GM12878 (cell line): ENCODE measurements around the gene AGFG1. TPM values are rescaled to one million over a fixed set of nuclear protein-coding genes. Genes with fewer than 3 reads are reported as not detected.

Experiments
- BMI1 ChIP-seq: fragments of 450-650 bp; IDR thresholded peaks from 2 replicates; pipeline ENCODE4 v1.6.1; 2016; ENCODE audit warnings: mild to moderate bottlenecking, moderate library complexity, borderline replicate concordance
- CBFB ChIP-seq: IDR thresholded peaks from 2 replicates; pipeline ENCODE4 v1.6.1; 2016; ENCODE audit warnings: antibody characterized with exemption, low read depth
- DPF2 ChIP-seq: fragments of 450-650 bp; IDR thresholded peaks from 2 replicates; pipeline ENCODE4 v1.6.1; 2017; ENCODE audit warnings: mild to moderate bottlenecking
- EED ChIP-seq: sonication (generic); IDR thresholded peaks from 2 replicates; pipeline ENCODE4 v1.6.1; 2016; ENCODE audit warnings: antibody characterized with exemption, low read depth
- EGR1 ChIP-seq, 2 experiments: IDR thresholded peaks; 1 replicate in 1 of 2; 2 replicates in 1 of 2; pipeline ENCODE4 v1.6.1; 2011 to 2012; ENCODE audit warnings: low read depth in 2 of 2, low read length in 2 of 2, borderline replicate concordance in 1 of 2, mild to moderate bottlenecking in 1 of 2, moderate library complexity in 1 of 2
- EP300 ChIP-seq, 2 experiments: fragments of 150-350 bp in 1 of 2; IDR thresholded peaks; 2 replicates each; pipeline ENCODE4 v1.6.1; 2011 to 2012; ENCODE audit warnings: low read depth in 2 of 2, low read length in 2 of 2, borderline replicate concordance in 1 of 2, improper control_type of control experiment in 1 of 2, inconsistent platforms in 1 of 2; ENCODE audit not compliant: control insufficient read depth in 1 of 2
- GABPA ChIP-seq: IDR thresholded peaks from 2 replicates; pipeline ENCODE4 v1.6.1; 2014; ENCODE audit warnings: antibody characterized with exemption, low read depth, mild to moderate bottlenecking, inconsistent platforms
- HCFC1 ChIP-seq: fragments of 150-350 bp; IDR thresholded peaks from 2 replicates; pipeline ENCODE4 v1.6.1; 2014; ENCODE audit warnings: low read length
- IKZF1 ChIP-seq: fragments of 450-650 bp; conservative IDR thresholded peaks from 2 replicates; pipeline ENCODE4 v1.6.1; 2017; ENCODE audit warnings: antibody characterized with exemption, mild to moderate bottlenecking
- MEF2A ChIP-seq: IDR thresholded peaks from 2 replicates; pipeline ENCODE4 v1.6.1; 2011; ENCODE audit warnings: low read depth, mild to moderate bottlenecking, low read length, moderate library complexity; ENCODE audit not compliant: insufficient read depth
- MTA3 ChIP-seq: IDR thresholded peaks from 2 replicates; pipeline ENCODE4 v1.6.1; 2012; ENCODE audit warnings: low read length, inconsistent platforms, borderline replicate concordance
- PAX8 ChIP-seq: fragments of 450-650 bp; IDR thresholded peaks from 2 replicates; pipeline ENCODE4 v1.6.1; 2017; ENCODE audit warnings: mild to moderate bottlenecking, moderate library complexity
- POU2F2 ChIP-seq: IDR thresholded peaks from 3 replicates; pipeline ENCODE4 v1.6.1; 2011; ENCODE audit warnings: low read depth, mild to moderate bottlenecking, low read length, borderline replicate concordance
- RELA ChIP-seq: fragments of 450-650 bp; IDR thresholded peaks from 2 replicates; pipeline ENCODE4 v1.8.0; 2014; ENCODE audit warnings: borderline replicate concordance; ENCODE audit not compliant: partially characterized antibody
- RUNX3 ChIP-seq: IDR thresholded peaks from 2 replicates; pipeline ENCODE4 v1.6.1; 2012; ENCODE audit warnings: low read length, inconsistent platforms
- SIN3A ChIP-seq: IDR thresholded peaks from 2 replicates; pipeline ENCODE4 v1.6.1; 2012; ENCODE audit warnings: low read depth, low read length, improper control_type of control experiment
- SMAD1 ChIP-seq: fragments of 450-650 bp; IDR thresholded peaks from 2 replicates; pipeline ENCODE4 v1.6.1; 2018; ENCODE audit warnings: mild to moderate bottlenecking, low read depth; ENCODE audit not compliant: partially characterized antibody
- SP1 ChIP-seq: IDR thresholded peaks from one replicate; pipeline ENCODE4 v1.6.1; 2011; ENCODE audit warnings: low read depth, low read length
- SREBF1 ChIP-seq: IDR thresholded peaks from 2 replicates; pipeline ENCODE4 v1.6.1; 2012; ENCODE audit warnings: mild to moderate bottlenecking, low read length
- STAT1 ChIP-seq: fragments of 450-650 bp; conservative IDR thresholded peaks from 2 replicates; pipeline ENCODE4 v1.6.1; 2014; ENCODE audit warnings: antibody characterized with exemption, mild to moderate bottlenecking
- STAT3 ChIP-seq: IDR thresholded peaks from 2 replicates; pipeline ENCODE4 v1.6.1; 2011; ENCODE audit warnings: low read depth, low read length, improper control_type of control experiment
- YBX1 ChIP-seq: fragments of 450-650 bp; IDR thresholded peaks from 2 replicates; pipeline ENCODE4 v1.6.1; 2016; ENCODE audit warnings: antibody characterized with exemption
- polyA plus RNA-seq, 11 experiments: library from polyadenylated mRNA; depleted of rRNA in 4 of 11; unstranded in 6 of 11; stranded (reverse) in 5 of 11; fragments of >200 nt; fragmentation: Nextera tagmentation in 4 of 11; fragmentation: Illumina TruSeq in 1 of 11; extraction: Ambion mirVana in 4 of 11; extraction: Trizol in 1 of 11; gene quantifications; 1 replicate in 1 of 11; 2 replicates in 10 of 11; pipeline versions ENCODE4 v1.2.1 to v1.2.3, GENCODE V29; 2011 to 2016; ENCODE audit warnings: inconsistent platforms in 2 of 11, missing spikeins in 2 of 11, low read depth in 1 of 11
- total RNA-seq, 4 experiments: library from RNA; depleted of rRNA in 3 of 4; stranded (reverse); fragments of >200 nt in 3 of 4; fragmentation: Illumina TruSeq in 1 of 4; extraction: Trizol in 1 of 4; gene quantifications; 2 replicates each; pipeline versions ENCODE4 v1.2.1 to v1.2.3, GENCODE V29; 2013 to 2021
- TF ChIP-seq, protein P1 (sequence below): fragments of 450-650 bp; formaldehyde crosslinking; IDR thresholded peaks from 2 replicates; pipeline ENCODE4 v1.5.0; 2022; ENCODE audit warnings: mild to moderate bottlenecking, missing genetic modification characterization
- TF ChIP-seq, protein P2 (sequence below): fragments of 450-650 bp; IDR thresholded peaks from 2 replicates; pipeline ENCODE4 v1.6.1; 2017; ENCODE audit warnings: antibody characterized with exemption, mild to moderate bottlenecking, moderate library complexity
- TF ChIP-seq, protein P3 (sequence below): fragments of 450-650 bp; IDR thresholded peaks from 2 replicates; pipeline ENCODE4 v1.6.1; 2017; ENCODE audit warnings: mild to moderate bottlenecking, low read depth, inconsistent platforms; ENCODE audit not compliant: poor library complexity, severe bottlenecking

Gene AGFG1
- total and polyA plus RNA-seq, 10 of the 15 experiments (the other 5 are each of a cell fraction or from before 2014, with no cell fraction given) = 7.3 to 243 (median 81.7) TPM

DNA sequence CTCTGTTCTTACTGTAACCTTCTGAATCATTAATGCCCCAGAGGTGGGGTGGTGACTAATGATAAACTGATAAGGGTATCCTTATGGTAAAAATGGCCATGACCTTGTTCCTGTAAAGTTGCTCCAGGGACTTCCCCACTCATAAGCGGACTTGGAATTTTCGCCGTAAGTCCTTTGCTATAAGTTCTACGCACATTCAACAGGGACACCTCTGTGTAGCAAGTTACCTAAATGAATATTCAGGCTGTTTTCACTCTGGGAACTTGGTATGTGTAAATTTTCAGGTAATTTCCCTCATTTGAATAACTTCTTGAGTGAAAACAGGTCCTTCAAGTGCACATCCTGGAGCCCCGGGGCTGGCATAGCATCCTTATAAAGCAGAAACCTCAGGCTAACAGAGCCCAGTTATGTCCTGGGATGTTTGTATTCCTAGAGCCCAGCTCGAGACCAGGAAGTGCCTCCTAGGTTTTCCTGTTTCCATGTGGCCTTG, 9.4 kb upstream of the AGFG1 start (continued):
- TF ChIP-seq IKZF1 (peak; percentile 74), PAX8 (no peak), POU2F2 (peak; percentile 97), SP1 (no peak), RELA (peak; percentile 55), STAT3 (no peak), EP300 (IDR thresholded peaks at IDR 0.05; ENCODE audit: borderline replicate concordance in 1 of 2, control insufficient read depth in 1 of 2, low read depth in 2 of 2, low read length in 2 of 2) (peak in 1 of 2 experiments; percentile 59; a peak in 1 of 4 replicates), MEF2A (no peak), HCFC1 (no peak), RUNX3 (0 out of 2 replicates have a peak, but pooled peaks have one; percentile 3), SIN3A (no peak), SMAD1 (peak; percentile 9), YBX1 (no peak), GABPA (0 out of 2 replicates have a peak, but pooled peaks have one; percentile 12), SREBF1 (no peak), MTA3 (peak; percentile 28; the same call in 1 of the 2 replicates), DPF2 (0 out of 2 replicates have a peak, but pooled peaks have one; percentile 36), STAT1 (no peak), EED (0 out of 2 replicates have a peak, but pooled peaks have one; percentile 58), BMI1 (peak; percentile 25; the same call in 1 of the 2 replicates), EGR1 (IDR thresholded peaks at IDR 0.05; ENCODE audit: borderline replicate concordance in 1 of 2, low read depth in 2 of 2, low read length in 2 of 2) (no peak), CBFB (no peak)
- TF ChIP-seq, protein P1, sequence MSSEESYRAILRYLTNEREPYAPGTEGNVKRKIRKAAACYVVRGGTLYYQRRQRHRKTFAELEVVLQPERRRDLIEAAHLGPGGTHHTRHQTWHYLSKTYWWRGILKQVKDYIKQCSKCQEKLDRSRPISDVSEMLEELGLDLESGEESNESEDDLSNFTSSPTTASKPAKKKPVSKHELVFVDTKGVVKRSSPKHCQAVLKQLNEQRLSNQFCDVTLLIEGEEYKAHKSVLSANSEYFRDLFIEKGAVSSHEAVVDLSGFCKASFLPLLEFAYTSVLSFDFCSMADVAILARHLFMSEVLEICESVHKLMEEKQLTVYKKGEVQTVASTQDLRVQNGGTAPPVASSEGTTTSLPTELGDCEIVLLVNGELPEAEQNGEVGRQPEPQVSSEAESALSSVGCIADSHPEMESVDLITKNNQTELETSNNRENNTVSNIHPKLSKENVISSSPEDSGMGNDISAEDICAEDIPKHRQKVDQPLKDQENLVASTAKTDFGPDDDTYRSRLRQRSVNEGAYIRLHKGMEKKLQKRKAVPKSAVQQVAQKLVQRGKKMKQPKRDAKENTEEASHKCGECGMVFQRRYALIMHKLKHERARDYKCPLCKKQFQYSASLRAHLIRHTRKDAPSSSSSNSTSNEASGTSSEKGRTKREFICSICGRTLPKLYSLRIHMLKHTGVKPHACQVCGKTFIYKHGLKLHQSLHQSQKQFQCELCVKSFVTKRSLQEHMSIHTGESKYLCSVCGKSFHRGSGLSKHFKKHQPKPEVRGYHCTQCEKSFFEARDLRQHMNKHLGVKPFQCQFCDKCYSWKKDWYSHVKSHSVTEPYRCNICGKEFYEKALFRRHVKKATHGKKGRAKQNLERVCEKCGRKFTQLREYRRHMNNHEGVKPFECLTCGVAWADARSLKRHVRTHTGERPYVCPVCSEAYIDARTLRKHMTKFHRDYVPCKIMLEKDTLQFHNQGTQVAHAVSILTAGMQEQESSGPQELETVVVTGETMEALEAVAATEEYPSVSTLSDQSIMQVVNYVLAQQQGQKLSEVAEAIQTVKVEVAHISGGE (CRISPR knock-in tag) = no peak
- TF ChIP-seq, protein P2, sequence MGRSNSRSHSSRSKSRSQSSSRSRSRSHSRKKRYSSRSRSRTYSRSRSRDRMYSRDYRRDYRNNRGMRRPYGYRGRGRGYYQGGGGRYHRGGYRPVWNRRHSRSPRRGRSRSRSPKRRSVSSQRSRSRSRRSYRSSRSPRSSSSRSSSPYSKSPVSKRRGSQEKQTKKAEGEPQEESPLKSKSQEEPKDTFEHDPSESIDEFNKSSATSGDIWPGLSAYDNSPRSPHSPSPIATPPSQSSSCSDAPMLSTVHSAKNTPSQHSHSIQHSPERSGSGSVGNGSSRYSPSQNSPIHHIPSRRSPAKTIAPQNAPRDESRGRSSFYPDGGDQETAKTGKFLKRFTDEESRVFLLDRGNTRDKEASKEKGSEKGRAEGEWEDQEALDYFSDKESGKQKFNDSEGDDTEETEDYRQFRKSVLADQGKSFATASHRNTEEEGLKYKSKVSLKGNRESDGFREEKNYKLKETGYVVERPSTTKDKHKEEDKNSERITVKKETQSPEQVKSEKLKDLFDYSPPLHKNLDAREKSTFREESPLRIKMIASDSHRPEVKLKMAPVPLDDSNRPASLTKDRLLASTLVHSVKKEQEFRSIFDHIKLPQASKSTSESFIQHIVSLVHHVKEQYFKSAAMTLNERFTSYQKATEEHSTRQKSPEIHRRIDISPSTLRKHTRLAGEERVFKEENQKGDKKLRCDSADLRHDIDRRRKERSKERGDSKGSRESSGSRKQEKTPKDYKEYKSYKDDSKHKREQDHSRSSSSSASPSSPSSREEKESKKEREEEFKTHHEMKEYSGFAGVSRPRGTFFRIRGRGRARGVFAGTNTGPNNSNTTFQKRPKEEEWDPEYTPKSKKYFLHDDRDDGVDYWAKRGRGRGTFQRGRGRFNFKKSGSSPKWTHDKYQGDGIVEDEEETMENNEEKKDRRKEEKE = no peak
- TF ChIP-seq, protein P3, sequence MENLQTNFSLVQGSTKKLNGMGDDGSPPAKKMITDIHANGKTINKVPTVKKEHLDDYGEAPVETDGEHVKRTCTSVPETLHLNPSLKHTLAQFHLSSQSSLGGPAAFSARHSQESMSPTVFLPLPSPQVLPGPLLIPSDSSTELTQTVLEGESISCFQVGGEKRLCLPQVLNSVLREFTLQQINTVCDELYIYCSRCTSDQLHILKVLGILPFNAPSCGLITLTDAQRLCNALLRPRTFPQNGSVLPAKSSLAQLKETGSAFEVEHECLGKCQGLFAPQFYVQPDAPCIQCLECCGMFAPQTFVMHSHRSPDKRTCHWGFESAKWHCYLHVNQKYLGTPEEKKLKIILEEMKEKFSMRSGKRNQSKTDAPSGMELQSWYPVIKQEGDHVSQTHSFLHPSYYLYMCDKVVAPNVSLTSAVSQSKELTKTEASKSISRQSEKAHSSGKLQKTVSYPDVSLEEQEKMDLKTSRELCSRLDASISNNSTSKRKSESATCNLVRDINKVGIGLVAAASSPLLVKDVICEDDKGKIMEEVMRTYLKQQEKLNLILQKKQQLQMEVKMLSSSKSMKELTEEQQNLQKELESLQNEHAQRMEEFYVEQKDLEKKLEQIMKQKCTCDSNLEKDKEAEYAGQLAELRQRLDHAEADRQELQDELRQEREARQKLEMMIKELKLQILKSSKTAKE = peak; percentile 14
